ENCODE data around the gene ATP8A1. TPM values are rescaled to one million over a fixed set of nuclear protein-coding genes. Genes with fewer than 3 reads are reported as not detected.

The ATP8A1 gene
- total RNA-seq, 2 donors from 2014 or later = 37.4 to 70.9 TPM

GRCh38 chr4:42586775-42587174, 70.1 kb downstream of the ATP8A1 start:
- Histone ChIP-seq H3K4me1 (no peaks in the 10 kb centered on the region), H3K27me3 (no peaks in the 10 kb centered on the region), H3K9me3 (no peaks in the 10 kb centered on the region), H3K36me3 (replicated peaks in 1 of 2; ENCODE audit: insufficient read depth in 1 of 2, low read depth in 2 of 2) (no peaks in the 10 kb centered on the region), H3K27ac (no peak overlapping the region), H3K4me3 (no peak overlapping the region)
- intact Hi-C loops (cut with DNase I) = no loop called here
- no peak for DNase-seq
- 66 to 68% methylated on average over 1 of the region's 1 CpG for WGBS, 2 donors
- no peak for TF ChIP-seq POLR2A (IDR thresholded peaks at IDR 0.05)
- TF ChIP-seq CTCF (IDR thresholded peaks at IDR 0.05) = no peak
- no peak for ATAC-seq

- TF ChIP-seq POLR2A (IDR thresholded peaks at IDR 0.05) = no peak
- no peak for TF ChIP-seq CTCF (IDR thresholded peaks at IDR 0.05)
- WGBS, 2 donors = 79 to 89% methylated on average over 3 of the region's 3 CpGs
These were observed 77.0 kb downstream of the ATP8A1 start for GRCh38 chr4:42579903-42580302.

DNA sequence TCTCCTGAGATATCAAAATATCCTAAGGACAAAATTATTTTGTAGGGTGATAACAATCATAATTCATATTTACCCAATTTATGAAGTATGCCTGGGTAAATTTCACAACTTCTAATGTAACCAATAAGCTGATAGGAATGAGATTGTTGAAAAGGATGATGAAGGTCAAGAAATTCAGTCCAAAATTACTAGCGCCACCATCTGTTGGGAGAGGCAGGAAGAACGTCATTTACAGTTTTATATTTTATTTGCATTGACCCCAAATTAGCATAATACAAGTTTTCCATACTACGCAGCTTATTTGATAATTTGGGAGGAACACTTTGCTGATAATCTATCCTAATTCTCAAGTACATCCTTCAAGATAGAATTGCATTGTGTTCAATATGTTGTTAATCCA, 78.7 kb downstream of the ATP8A1 start:
- Histone ChIP-seq H3K36me3 (replicated peaks in 1 of 2; ENCODE audit: insufficient read depth in 1 of 2, low read depth in 2 of 2) (no peaks in the 10 kb centered on the region), H3K9me3 (no peaks in the 10 kb centered on the region), H3K27ac (no peak overlapping the region), H3K27me3 (no peaks in the 10 kb centered on the region), H3K4me3 (no peak overlapping the region), H3K4me1 (no peaks in the 10 kb centered on the region)
- intact Hi-C loops (cut with DNase I) = no loop called here
- DNase-seq (no peak), ATAC-seq (no peak)
- WGBS, 2 donors = 83% methylated on average over 3 of the region's 3 CpGs
- TF ChIP-seq CTCF (IDR thresholded peaks at IDR 0.05) (no peak), POLR2A (IDR thresholded peaks at IDR 0.05) (no peak)

More at GRCh38 chr4:42579903-42580302, 77.0 kb downstream of the ATP8A1 start:
- Histone ChIP-seq H3K4me3 (no peak overlapping the region), H3K27me3 (no peaks in the 10 kb centered on the region), H3K36me3 (replicated peaks in 1 of 2; ENCODE audit: insufficient read depth in 1 of 2, low read depth in 2 of 2) (no peaks in the 10 kb centered on the region), H3K27ac (no peak overlapping the region), H3K9me3 (no peaks in the 10 kb centered on the region), H3K4me1 (no peaks in the 10 kb centered on the region)
- intact Hi-C loops (cut with DNase I) = no loop called here
- DNase-seq (no peak), ATAC-seq (no peak)

DNA sequence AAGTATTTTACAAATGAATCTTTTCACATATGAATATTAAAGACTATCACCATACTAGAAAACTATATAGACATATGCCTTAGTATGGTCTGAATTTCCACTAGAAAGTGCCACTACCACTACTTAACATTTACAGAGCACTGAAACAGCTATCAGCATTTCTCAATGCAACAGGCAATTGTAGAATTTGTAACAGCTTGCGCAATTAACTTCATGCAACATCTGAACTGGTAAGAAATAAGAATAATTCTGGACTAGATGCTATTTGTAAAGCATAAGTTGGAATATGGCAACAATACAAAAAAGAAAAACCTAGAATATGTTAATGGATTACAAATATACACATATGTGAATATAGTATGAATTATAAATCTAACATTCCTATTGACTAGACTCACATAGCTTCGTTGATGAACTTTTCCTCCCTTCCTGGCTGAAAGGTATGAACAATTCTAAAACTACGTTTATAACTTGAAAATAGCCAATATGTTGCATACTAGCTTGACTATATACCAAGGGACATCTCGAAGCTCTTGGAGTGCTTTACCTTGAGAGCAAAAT, 82.0 kb downstream of the ATP8A1 start:
- intact Hi-C loops (cut with DNase I) = no loop called here
- Histone ChIP-seq H3K9me3 (no peaks in the 10 kb centered on the region), H3K4me3 (no peak overlapping the region), H3K27me3 (no peaks in the 10 kb centered on the region), H3K36me3 (replicated peaks in 1 of 2; ENCODE audit: insufficient read depth in 1 of 2, low read depth in 2 of 2) (no peaks in the 10 kb centered on the region), H3K4me1 (peaks cover 11% of the 10 kb centered on the region), H3K27ac (no peak overlapping the region)
- TF ChIP-seq CTCF (IDR thresholded peaks at IDR 0.05) = no peak
- TF ChIP-seq POLR2A (IDR thresholded peaks at IDR 0.05) = no peak
- no peak for ATAC-seq
- 93 to 94% methylated on average over 4 of the region's 4 CpGs for WGBS, 2 donors
- DNase-seq = no peak

DNA sequence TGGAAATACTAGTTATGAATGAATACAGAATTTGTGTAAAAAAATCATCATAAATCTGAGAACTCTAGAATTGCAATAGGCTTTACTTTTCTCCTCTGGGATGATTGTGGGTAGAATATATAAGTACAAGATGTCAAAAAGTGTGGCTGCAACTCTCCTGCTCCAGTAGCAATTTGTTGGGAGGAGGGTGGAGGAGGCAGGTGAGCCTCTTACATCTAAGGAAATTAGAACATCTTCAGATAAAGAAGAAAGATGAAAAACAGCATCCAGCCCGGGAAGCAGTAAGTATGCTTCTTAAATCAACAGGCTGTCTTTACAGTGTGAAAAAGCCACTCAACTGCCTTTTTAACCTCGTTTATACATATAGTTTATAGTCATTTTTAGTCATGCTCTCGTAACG, 83.7 kb downstream of the ATP8A1 start:
- DNase-seq = no peak
- TF ChIP-seq POLR2A (IDR thresholded peaks at IDR 0.05) (no peak), CTCF (IDR thresholded peaks at IDR 0.05) (no peak)
- intact Hi-C loops (cut with DNase I) = no loop called here
- Histone ChIP-seq H3K36me3 (replicated peaks in 1 of 2; ENCODE audit: insufficient read depth in 1 of 2, low read depth in 2 of 2) (no peaks in the 10 kb centered on the region), H3K27ac (no peak overlapping the region), H3K27me3 (no peaks in the 10 kb centered on the region), H3K4me1 (peaks cover 11% of the 10 kb centered on the region), H3K9me3 (no peaks in the 10 kb centered on the region), H3K4me3 (no peak overlapping the region)
- no peak for ATAC-seq
- 88 to 94% methylated on average over 4 of the region's 4 CpGs for WGBS, 2 donors

All from body of pancreas (tissue), 4 donors.